Caco-2 (cell line): ENCODE results near the gene SLC44A5. TPM values are rescaled to one million over a fixed set of nuclear protein-coding genes. Genes with fewer than 3 reads are reported as not detected.

Source experiments
- BruUV-seq: library from RNA; stranded (reverse); fragments of 400-500 nt; replicated peaks from 2 replicates; lab custom pipeline; 2021; lab: Mats Ljungman, UMichigan
- CTCF ChIA-PET: fragments of 300-600 bp; sonication (Branson Sonifier 250); formaldehyde crosslinking; loops from one replicate; lab custom pipeline; 2022; ENCODE audit warnings: antibody characterized with exemption; lab: Charles Lee
- POLR2A ChIA-PET: fragments of 300-600 bp; sonication (Branson Sonifier 250); formaldehyde crosslinking; loops from one replicate; lab custom pipeline; 2022; ENCODE audit warnings: antibody characterized with exemption; lab: Charles Lee
- DNase-seq, 2 experiments: peaks; one replicate each; pipeline versions ENCODE4 v3.0.0 to v3.0.0-alpha.2; 2020 to 2022
- H3K27me3 ChIP-seq: replicated peaks from 2 replicates; pipeline ENCODE4 v1.6.0; 2011; ENCODE audit warnings: low read length; ENCODE audit not compliant: control insufficient read depth, insufficient read depth
- H3K36me3 ChIP-seq: 2 replicates; pipeline ENCODE4 v1.5.1; 2011; ENCODE audit warnings: low read length; ENCODE audit not compliant: control insufficient read depth, insufficient read depth
- H3K4me1 ChIP-seq: fragments of 250-450 bp; sonication (Bioruptor Pico); 2 replicates; pipeline ENCODE4 v1.5.1; 2020; ENCODE audit warnings: mild to moderate bottlenecking
- H3K4me3 ChIP-seq: 2 replicates; pipeline ENCODE4 v1.5.1; 2011; ENCODE audit warnings: low read depth, mild to moderate bottlenecking, control low read depth, low read length
- H3K9me3 ChIP-seq: fragments of 250-450 bp; sonication (Bioruptor Pico); 2 replicates; pipeline ENCODE4 v1.5.1; 2020; ENCODE audit warnings: mild to moderate bottlenecking, moderate library complexity
- H3K27ac Mint-ChIP-seq: one replicate; pipeline ENCODE4 v1.8.0; 2022; ENCODE audit warnings: mixed read lengths; ENCODE audit not compliant: unreplicated experiment
- H3K27me3 Mint-ChIP-seq: one replicate; pipeline ENCODE4 v1.8.0; 2022; ENCODE audit warnings: mixed read lengths; ENCODE audit not compliant: insufficient read depth, unreplicated experiment
- H3K36me3 Mint-ChIP-seq: one replicate; pipeline ENCODE4 v1.8.0; 2022; ENCODE audit warnings: mild to moderate bottlenecking, mixed read lengths; ENCODE audit not compliant: insufficient read depth, unreplicated experiment
- H3K4me1 Mint-ChIP-seq: one replicate; pipeline ENCODE4 v1.8.0; 2022; ENCODE audit warnings: low read depth, mixed read lengths; ENCODE audit not compliant: unreplicated experiment
- H3K4me3 Mint-ChIP-seq: one replicate; pipeline ENCODE4 v1.8.0; 2022; ENCODE audit warnings: mild to moderate bottlenecking, moderate library complexity, mixed read lengths; ENCODE audit not compliant: unreplicated experiment
- H3K9me3 Mint-ChIP-seq: one replicate; pipeline ENCODE4 v1.8.0; 2022; ENCODE audit warnings: mixed read lengths; ENCODE audit not compliant: unreplicated experiment
- CTCF ChIP-seq, 2 experiments: fragments of 200-600 bp in 1 of 2; IDR thresholded peaks; 1 replicate in 1 of 2; 2 replicates in 1 of 2; pipeline versions ENCODE4 v1.5.1 to v1.8.0; 2011 to 2022; ENCODE audit warnings: antibody characterized with exemption in 1 of 2, control low read depth in 1 of 2, inconsistent platforms in 1 of 2, low read depth in 1 of 2, low read length in 1 of 2, mild to moderate bottlenecking in 1 of 2, moderate library complexity in 1 of 2; ENCODE audit not compliant: insufficient read depth in 1 of 2, severe bottlenecking in 1 of 2, unreplicated experiment in 1 of 2
- intact Hi-C: fragments of 100-400 bp; cut with micrococcal nuclease; formaldehyde crosslinking; loops from one replicate; pipeline ENCODE4 v1.10.0; 2022; ENCODE audit not compliant: unreplicated experiment
- total RNA-seq: library from RNA; stranded (reverse); gene quantifications from 2 replicates; pipeline ENCODE4 v1.2.3, GENCODE V29; 2022

The SLC44A5 gene
- total RNA-seq, 1 experiment from 2014 or later = 13.6 TPM

DNA sequence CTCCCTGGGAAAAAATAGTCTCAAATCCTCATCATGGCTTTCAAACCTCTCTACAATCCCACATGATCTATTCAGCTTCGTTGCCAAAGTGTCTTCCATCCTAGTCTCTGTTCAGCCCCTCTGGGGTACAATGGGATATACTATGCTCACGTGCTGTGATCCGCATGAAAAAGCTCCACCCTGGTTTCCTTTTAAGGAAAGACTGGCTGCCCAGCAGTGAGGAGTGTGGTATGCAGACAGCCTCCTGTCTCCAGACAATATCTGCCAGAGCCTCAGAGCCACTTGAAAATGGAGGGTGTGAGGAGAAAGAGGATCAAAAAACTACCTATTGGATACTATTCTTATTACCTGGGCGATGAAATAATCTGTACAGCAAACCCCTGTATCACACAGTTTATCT lies 282.2 kb downstream of the SLC44A5 start:
- peak overlapping the region; percentile 15 for H3K27ac Mint-ChIP-seq
- H3K4me1 Mint-ChIP-seq = peaks cover 5% of the 10 kb centered on the region
- H3K36me3 Mint-ChIP-seq = no peaks in the 10 kb centered on the region
- TF ChIP-seq CTCF (IDR thresholded peaks at IDR 0.05; ENCODE audit: insufficient read depth in 1 of 2, low read depth in 1 of 2, low read length in 1 of 2, severe bottlenecking in 1 of 2, unreplicated experiment in 1 of 2) = no peak
- Histone ChIP-seq H3K36me3 (no peaks in the 10 kb centered on the region), H3K4me3 (no peak overlapping the region), H3K4me1 (peaks cover 41% of the 10 kb centered on the region), H3K9me3 (no peaks in the 10 kb centered on the region), H3K27me3 (no peaks in the 10 kb centered on the region)
- no peak for DNase-seq
- H3K4me3 Mint-ChIP-seq = no peak overlapping the region
- POLR2A ChIA-PET = no interaction called here
- no peaks in the 10 kb centered on the region for H3K27me3 Mint-ChIP-seq
- no TSS peak for BruUV-seq
- intact Hi-C loops = no loop called here
- no peaks in the 10 kb centered on the region for H3K9me3 Mint-ChIP-seq
- CTCF ChIA-PET = no interaction called here

DNA sequence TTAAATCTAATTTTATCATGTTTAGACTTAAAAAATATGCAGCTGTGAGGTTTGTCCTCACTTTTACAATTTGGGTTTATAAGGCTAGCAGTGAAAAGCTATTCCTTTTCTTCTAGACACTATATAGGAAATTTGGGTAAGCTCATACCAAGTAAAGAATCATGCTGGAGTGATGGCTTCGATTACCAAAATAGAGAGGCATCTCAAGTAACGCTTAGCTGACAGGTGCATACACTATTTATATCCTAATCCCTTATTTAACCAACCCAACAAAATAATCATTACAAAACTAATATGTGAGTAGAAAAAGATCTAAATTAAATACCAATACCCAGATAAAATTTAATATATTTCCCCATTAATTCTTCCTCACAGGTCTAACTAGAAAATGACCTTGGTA lies 283.5 kb downstream of the SLC44A5 start:
- ChIA-PET POLR2A (no interaction called here), CTCF (no interaction called here)
- TF ChIP-seq CTCF (IDR thresholded peaks at IDR 0.05; ENCODE audit: insufficient read depth in 1 of 2, low read depth in 1 of 2, low read length in 1 of 2, severe bottlenecking in 1 of 2, unreplicated experiment in 1 of 2) = no peak
- no peaks in the 10 kb centered on the region for H3K27me3 ChIP-seq
- Mint-ChIP-seq H3K27me3 (no peaks in the 10 kb centered on the region), H3K9me3 (no peaks in the 10 kb centered on the region), H3K36me3 (no peaks in the 10 kb centered on the region), H3K4me3 (no peak overlapping the region), H3K4me1 (no peaks in the 10 kb centered on the region), H3K27ac (no peak overlapping the region)
- intact Hi-C loops = no loop called here
- no TSS peak for BruUV-seq
- H3K4me1 ChIP-seq = peaks cover 28% of the 10 kb centered on the region
- H3K9me3 ChIP-seq = no peaks in the 10 kb centered on the region
- DNase-seq = no peak
- H3K4me3 ChIP-seq = no peak overlapping the region
- no peaks in the 10 kb centered on the region for H3K36me3 ChIP-seq

DNA sequence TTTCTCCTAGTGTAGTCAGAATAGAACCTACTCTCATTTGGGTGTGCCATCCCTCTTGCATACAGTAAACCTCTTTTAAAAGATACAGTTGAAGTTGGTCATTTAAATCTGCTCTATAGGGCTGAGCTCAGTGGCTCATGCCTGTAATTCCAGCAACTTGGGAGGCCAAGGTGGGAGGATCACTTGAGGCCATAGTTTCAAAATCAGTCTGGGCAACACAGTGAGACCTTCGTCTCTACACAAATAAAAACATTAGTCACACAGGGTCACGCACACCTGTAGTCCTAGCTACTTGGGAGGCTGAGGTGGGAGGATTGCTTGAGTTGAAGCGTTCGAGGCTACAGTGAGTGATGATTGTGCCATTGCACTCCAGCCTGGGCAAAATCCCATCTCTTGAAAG lies 292.9 kb downstream of the SLC44A5 start:
- Mint-ChIP-seq H3K27me3 (no peaks in the 10 kb centered on the region), H3K4me3 (no peak overlapping the region), H3K9me3 (no peaks in the 10 kb centered on the region), H3K36me3 (no peaks in the 10 kb centered on the region), H3K4me1 (peaks cover 7% of the 10 kb centered on the region), H3K27ac (no peak overlapping the region)
- BruUV-seq = no TSS peak
- Histone ChIP-seq H3K4me1 (no peaks in the 10 kb centered on the region), H3K36me3 (no peaks in the 10 kb centered on the region), H3K27me3 (no peaks in the 10 kb centered on the region), H3K9me3 (no peaks in the 10 kb centered on the region), H3K4me3 (no peak overlapping the region)
- TF ChIP-seq CTCF (IDR thresholded peaks at IDR 0.05; ENCODE audit: insufficient read depth in 1 of 2, low read depth in 1 of 2, low read length in 1 of 2, severe bottlenecking in 1 of 2, unreplicated experiment in 1 of 2) = no peak
- no peak for DNase-seq
- intact Hi-C loops = no loop called here
- POLR2A ChIA-PET = no interaction called here
- CTCF ChIA-PET = no interaction called here
